Measurements from ENCODE around the gene LRPAP1.

GRCh38 chr4:3487861-3488260 lies 44.4 kb downstream of the LRPAP1 start:
- TF ChIP-seq POLR2AphosphoS5 (IDR thresholded peaks at IDR 0.05) (no peak), CTCF (IDR thresholded peaks at IDR 0.05) (no peak)

Measured in esophagus muscularis mucosa (tissue), 3 donors.